Measurements from ENCODE around the gene MYO1B. TPM values are rescaled to one million over a fixed set of nuclear protein-coding genes. Genes with fewer than 3 reads are reported as not detected.

The MYO1B gene
- total and polyA plus RNA-seq, 10 of the 15 experiments (the other 5 are each of a cell fraction or from before 2014, with no cell fraction given) = 0.10 to 4.2 (median 1.6) TPM

- 47% methylated on average over 5 of the region's 5 CpGs for WGBS (ENCODE audit: insufficient coverage, insufficient replicate concordance, low lambda C conversion rate, missing lambda C conversion rate)
- Histone ChIP-seq H3K4me2 (ENCODE audit: control insufficient read depth, insufficient read depth) (no peak overlapping the region), H2AFZ (ENCODE audit: control insufficient read depth, low read depth, low read length) (no peak overlapping the region), H3K4me3 (no peak overlapping the region), H4K20me1 (ENCODE audit: control insufficient read depth, insufficient read depth) (no peaks in the 10 kb centered on the region), H3K9me3 (replicated peaks; ENCODE audit: control insufficient read depth, insufficient read depth, low read length) (no peaks in the 10 kb centered on the region), H3K27me3 (replicated peaks in 1 of 2; ENCODE audit: control insufficient read depth in 2 of 2, insufficient read depth in 2 of 2, low read length in 1 of 2) (no peaks in the 10 kb centered on the region), H3K36me3 (ENCODE audit: control insufficient read depth in 2 of 2, insufficient read depth in 2 of 2, low read length in 1 of 2) (no peaks in the 10 kb centered on the region), H3K9ac (ENCODE audit: control insufficient read depth, insufficient read depth, low read length) (no peak overlapping the region), H3K79me2 (ENCODE audit: control insufficient read depth, insufficient read depth, low read length) (no peaks in the 10 kb centered on the region), H3K4me1 (ENCODE audit: control insufficient read depth, insufficient read depth, low read length) (no peaks in the 10 kb centered on the region), H3K27ac (ENCODE audit: control insufficient read depth, insufficient read depth) (no peak overlapping the region)
- DNase-seq (ENCODE audit: low read depth, low spot score) (no peak), ATAC-seq (no peak), FAIRE-seq (no peak)
- BruUV-seq (replicated peaks) = no TSS peak
- RAD21 ChIA-PET (ENCODE audit: unreplicated experiment) = no interaction called here
- POLR2A ChIA-PET = no interaction called here
- SMC1A ChIA-PET (ENCODE audit: uncharacterized antibody, unreplicated experiment) = interaction anchor here (1.4 kb wide), 1 partner anchor 18 kb away, joined by 3 read pairs; no protein-coding TSS in a partner anchor
- in situ Hi-C loops (cut with MboI) = no loop called here
- intact Hi-C loops (cut with micrococcal nuclease; ENCODE audit: unreplicated experiment) = no loop called here
- CTCF ChIA-PET = no interaction called here
- TF ChIP-seq ZBTB11 (CRISPR knock-in tag; IDR thresholded peaks at IDR 0.05) = no peak
- TF ChIP-seq CREM (IDR thresholded peaks at IDR 0.05; ENCODE audit: low read depth) = no peak
- TF ChIP-seq ZNF274 (IDR thresholded peaks at IDR 0.05; ENCODE audit: insufficient read depth, insufficient read length) = no peak
- no peak for TF ChIP-seq ATF3 (IDR thresholded peaks at IDR 0.05; ENCODE audit: borderline replicate concordance, extremely low read depth, low read depth, low read length)
- no peak for TF ChIP-seq RFX5 (IDR thresholded peaks at IDR 0.05; ENCODE audit: low read depth, low read length)
- TF ChIP-seq RELA (IDR thresholded peaks at IDR 0.05; ENCODE audit: borderline replicate concordance, partially characterized antibody) = no peak
- TF ChIP-seq CEBPZ (IDR thresholded peaks at IDR 0.05; ENCODE audit: low read depth, low read length) = no peak
- no peak for TF ChIP-seq ATF7 (IDR thresholded peaks at IDR 0.05; ENCODE audit: low read depth)
- no peak for TF ChIP-seq CTCF (IDR thresholded peaks at IDR 0.05 in 2 of 3, conservative IDR thresholded peaks at IDR 0.05 in 1 of 3; ENCODE audit: control insufficient read depth in 2 of 3, extremely low read depth in 1 of 3, insufficient read depth in 1 of 3, low read depth in 3 of 3, low read length in 3 of 3)
- no peak for TF ChIP-seq USF1 (IDR thresholded peaks at IDR 0.05; ENCODE audit: borderline replicate concordance, extremely low read length, insufficient read depth, low read depth, low read length)
- TF ChIP-seq EP300 (IDR thresholded peaks at IDR 0.05; ENCODE audit: borderline replicate concordance in 1 of 2, control insufficient read depth in 1 of 2, low read depth in 2 of 2, low read length in 2 of 2) = no peak
- TF ChIP-seq SPI1 (IDR thresholded peaks at IDR 0.05; ENCODE audit: borderline replicate concordance, insufficient read depth, low read depth, low read length) = no peak
- TF ChIP-seq ASH2L (IDR thresholded peaks at IDR 0.05; ENCODE audit: borderline replicate concordance, low read depth) = no peak
- TF ChIP-seq BCL11A (IDR thresholded peaks at IDR 0.05; ENCODE audit: low read depth, low read length) = no peak
These were observed 151.6 kb downstream of the MYO1B start for GRCh38 chr2:191396794-191397193.

Measured in GM12878 (cell line).